Nephron progenitor cell (in vitro differentiated cells): ENCODE measurements around the gene IGSF5.
"Not testable (repeated sequence)": the region's sequence is repeated elsewhere in the genome, so short reads cannot be mapped to it uniquely, and the experiment has no call there.

Experiments used
- DNase-seq: peaks from one replicate; pipeline ENCODE4 v3.0.0; 2021
- H3K27ac Mint-ChIP-seq: 2 replicates; pipeline ENCODE4 v1.8.0; 2021; ENCODE audit warnings: mild to moderate bottlenecking, moderate library complexity, mixed read lengths
- H3K27me3 Mint-ChIP-seq: 2 replicates; pipeline ENCODE4 v1.8.0; 2021; ENCODE audit warnings: mild to moderate bottlenecking, low read depth, mixed read lengths; ENCODE audit not compliant: poor library complexity
- H3K36me3 Mint-ChIP-seq: 2 replicates; pipeline ENCODE4 v1.8.0; 2021; ENCODE audit warnings: low read depth, mixed read lengths
- H3K4me1 Mint-ChIP-seq: 2 replicates; pipeline ENCODE4 v1.8.0; 2021; ENCODE audit warnings: mixed read lengths
- H3K4me3 Mint-ChIP-seq: 2 replicates; pipeline ENCODE4 v1.8.0; 2021; ENCODE audit warnings: mild to moderate bottlenecking, moderate library complexity, mixed read lengths
- H3K9me3 Mint-ChIP-seq: 2 replicates; pipeline ENCODE4 v1.8.0; 2021; ENCODE audit warnings: mild to moderate bottlenecking, moderate library complexity, mixed read lengths
- CTCF ChIP-seq: fragments of 200-600 bp; sonication (generic); IDR thresholded peaks from 2 replicates; pipeline ENCODE4 v1.5.0; 2021; ENCODE audit warnings: antibody characterized with exemption

IGSF5 gene

GRCh38 chr21:39744883-39745282 is at the start of gene IGSF5:
Gene IGSF5, plus strand, starts transcription at chr21:39745183. Its CDS starts 327 bp downstream, at chr21:39745510.
- not testable (repeated sequence) for H3K27ac Mint-ChIP-seq, H3K4me1 Mint-ChIP-seq, H3K4me3 Mint-ChIP-seq, H3K27me3 Mint-ChIP-seq, H3K9me3 Mint-ChIP-seq, DNase-seq, H3K36me3 Mint-ChIP-seq

- peaks cover 5% of the 10 kb centered on the region for H3K4me1 Mint-ChIP-seq
- DNase-seq = no peak
Measured at GRCh38 chr21:39696196-39696595, 48.8 kb upstream of the IGSF5 start.

GRCh38 chr21:39696618-39697017 is 48.4 kb upstream of the IGSF5 start:
- H3K36me3 Mint-ChIP-seq = no peaks in the 10 kb centered on the region
- peaks cover 5% of the 10 kb centered on the region for H3K4me1 Mint-ChIP-seq
- H3K27ac Mint-ChIP-seq = no peak overlapping the region
- H3K27me3 Mint-ChIP-seq = peaks cover 9% of the 10 kb centered on the region
- DNase-seq = no peak
- TF ChIP-seq CTCF = no peak
- H3K4me3 Mint-ChIP-seq = no peak overlapping the region
- no peaks in the 10 kb centered on the region for H3K9me3 Mint-ChIP-seq

More at GRCh38 chr21:39696196-39696595, 48.8 kb upstream of the IGSF5 start:
- Mint-ChIP-seq H3K4me3 (no peak overlapping the region), H3K9me3 (no peaks in the 10 kb centered on the region), H3K27me3 (peaks cover 9% of the 10 kb centered on the region), H3K27ac (no peak overlapping the region), H3K36me3 (no peaks in the 10 kb centered on the region)
- TF ChIP-seq CTCF = no peak

GRCh38 chr21:39700318-39700717 is 44.7 kb upstream of the IGSF5 start:
- peaks cover 21% of the 10 kb centered on the region for H3K9me3 Mint-ChIP-seq
- no peak for TF ChIP-seq CTCF
- DNase-seq = no peak
- H3K27ac Mint-ChIP-seq = no peak overlapping the region
- no peaks in the 10 kb centered on the region for H3K36me3 Mint-ChIP-seq
- H3K27me3 Mint-ChIP-seq = peaks cover 15% of the 10 kb centered on the region
- H3K4me1 Mint-ChIP-seq = peaks cover 5% of the 10 kb centered on the region
- no peak overlapping the region for H3K4me3 Mint-ChIP-seq

- no peak for TF ChIP-seq CTCF
- H3K27ac Mint-ChIP-seq = no peak overlapping the region
- DNase-seq = no peak
- peaks cover 29% of the 10 kb centered on the region for H3K9me3 Mint-ChIP-seq
- H3K27me3 Mint-ChIP-seq = peaks cover 15% of the 10 kb centered on the region
- no peak overlapping the region for H3K4me3 Mint-ChIP-seq
- peaks cover 6% of the 10 kb centered on the region for H3K36me3 Mint-ChIP-seq
- no peaks in the 10 kb centered on the region for H3K4me1 Mint-ChIP-seq
Measured at GRCh38 chr21:39703578-39703977, 41.4 kb upstream of the IGSF5 start.

GRCh38 chr21:39705849-39706248 is 39.1 kb upstream of the IGSF5 start:
- Mint-ChIP-seq H3K36me3 (peaks cover 6% of the 10 kb centered on the region), H3K9me3 (peaks cover 29% of the 10 kb centered on the region), H3K27me3 (peaks cover 9% of the 10 kb centered on the region), H3K27ac (no peak overlapping the region), H3K4me1 (no peaks in the 10 kb centered on the region), H3K4me3 (no peak overlapping the region)
- TF ChIP-seq CTCF = no peak
- DNase-seq = no peak
